GM21619 (cell line): ENCODE measurements around the gene PTPMT1.
A peak's percentile ranks its signal among the peaks of the same experiment; 100 is the strongest.
"Not testable (repeated sequence)": the region's sequence is repeated elsewhere in the genome, so short reads cannot be mapped to it uniquely, and the experiment has no call there.

Experiments used
- ATAC-seq: cut with Tn5 transposase; IDR thresholded peaks from one replicate; pipeline ENCODE4 v1.9.1; 2021; ENCODE audit not compliant: unreplicated experiment

PTPMT1 gene

GRCh38 chr11:47545298-47545697, 20.1 kb upstream of the PTPMT1 start:
- no peak for ATAC-seq

- ATAC-seq: not testable (repeated sequence)
These were observed 19.1 kb upstream of the PTPMT1 start for GRCh38 chr11:47546274-47546673.

GRCh38 chr11:47550288-47551047, 14.9 kb upstream of the PTPMT1 start:
- ATAC-seq: no peak

- ATAC-seq: no peak
These were observed 14.3 kb upstream of the PTPMT1 start for GRCh38 chr11:47551086-47551485.

DNA sequence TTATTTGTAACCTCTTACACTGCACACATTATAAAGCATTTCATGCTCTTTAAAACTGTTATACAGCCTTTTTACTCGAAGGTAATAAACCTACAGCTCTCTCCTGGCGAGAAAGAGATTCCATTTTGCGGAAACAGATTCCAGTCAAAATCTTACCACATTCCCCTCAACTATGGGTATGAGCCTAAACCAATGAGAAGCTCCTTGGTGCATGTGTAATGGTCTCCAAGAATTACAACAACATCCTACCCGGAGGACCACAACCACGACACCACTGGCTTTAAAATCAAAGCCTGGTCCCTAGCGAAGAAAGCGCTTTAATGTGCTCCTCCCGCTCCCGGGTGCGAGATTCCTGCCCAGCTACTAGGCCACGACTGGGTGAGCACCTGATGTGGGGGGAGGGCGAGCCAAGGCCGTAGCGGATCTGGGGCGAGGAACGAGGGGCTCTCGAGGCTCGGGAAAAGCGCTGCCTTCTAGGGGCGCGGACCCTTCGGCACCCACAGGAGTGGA, 13.3 kb upstream of the PTPMT1 start:
- ATAC-seq: peak; percentile 4

GRCh38 chr11:47552566-47553405, 12.6 kb upstream of the PTPMT1 start, which contains the start of gene CELF1:
CELF1 (minus strand) TSS chr11:47553132; CDS start chr11:47499523, 53,609 bp downstream.
- peak; percentile 85 for ATAC-seq

DNA sequence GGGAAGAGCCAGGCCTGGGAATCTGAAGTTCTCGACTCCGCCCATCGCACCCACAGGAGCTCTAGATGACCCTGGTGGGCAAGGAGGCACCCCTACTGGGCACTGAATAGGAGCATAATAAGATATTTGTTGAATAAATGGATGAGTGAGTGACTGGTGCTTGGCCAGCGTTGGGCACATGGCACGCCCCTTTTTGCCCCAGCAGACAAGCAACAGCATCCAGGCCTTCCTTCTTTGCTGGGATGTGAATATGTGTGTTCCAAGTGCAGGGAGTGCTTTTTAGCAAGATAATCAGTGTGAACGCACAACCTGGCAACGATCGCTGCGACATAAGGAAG, 12.0 kb upstream of the PTPMT1 start:
- ATAC-seq: peak; percentile 22

- not testable (repeated sequence) for ATAC-seq
These were observed 8.4 kb upstream of the PTPMT1 start for GRCh38 chr11:47557004-47557403.

DNA sequence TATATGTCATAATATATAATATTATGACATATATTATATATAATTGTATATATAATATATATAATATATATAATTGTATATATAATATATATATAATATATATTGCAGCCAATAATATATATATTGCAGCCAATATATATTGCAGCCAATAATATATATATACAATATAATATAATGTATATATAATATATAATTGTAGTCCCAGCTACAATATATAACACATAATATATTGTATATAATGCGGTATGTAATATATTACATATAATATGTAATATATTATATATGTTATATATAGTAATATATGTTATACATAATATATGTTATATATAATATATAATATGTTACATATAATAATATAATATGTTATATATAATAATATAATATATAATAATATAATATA, 6.7 kb upstream of the PTPMT1 start:
- no peak for ATAC-seq

DNA sequence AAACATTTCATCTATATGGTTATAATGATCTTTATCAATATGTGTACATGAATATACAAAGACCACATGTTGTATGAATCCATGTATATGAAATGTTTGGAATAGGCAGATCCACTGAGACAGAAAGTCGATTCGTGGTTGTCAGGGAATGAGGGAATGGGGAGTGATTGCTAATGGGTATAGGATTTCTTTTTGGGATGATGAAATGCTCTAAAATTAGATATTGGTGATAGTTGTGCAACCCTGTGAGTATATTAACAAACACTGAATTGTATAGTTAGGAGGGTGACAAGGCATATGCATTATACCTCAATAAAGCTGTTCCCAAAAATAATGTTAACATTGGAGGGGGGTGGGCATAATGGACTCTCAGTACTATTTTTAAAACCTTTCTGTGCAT, 5.0 kb upstream of the PTPMT1 start:
- no peak for ATAC-seq

DNA sequence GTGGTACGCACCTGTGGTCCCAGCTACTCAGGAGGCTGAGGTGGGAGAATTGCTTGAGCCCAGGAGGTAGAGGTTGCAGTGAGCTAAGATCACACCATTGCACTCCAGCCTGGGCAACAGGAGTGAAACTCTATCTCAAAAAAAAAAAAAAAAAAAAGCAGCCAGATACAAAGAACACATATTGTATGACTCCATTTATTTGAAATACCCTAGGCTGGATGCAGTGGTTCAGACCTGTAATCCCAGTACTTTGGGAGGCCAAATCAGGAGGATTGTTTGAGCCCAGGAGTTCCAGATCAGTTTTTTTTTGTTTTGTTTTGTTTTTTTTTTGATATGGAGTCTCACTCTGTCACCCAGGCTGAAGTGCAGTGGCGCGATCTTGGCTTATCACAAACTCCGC, 3.0 kb upstream of the PTPMT1 start:
- not testable (repeated sequence) for ATAC-seq

GRCh38 chr11:47564366-47564765, 1.0 kb upstream of the PTPMT1 start:
- ATAC-seq: not testable (repeated sequence)

DNA sequence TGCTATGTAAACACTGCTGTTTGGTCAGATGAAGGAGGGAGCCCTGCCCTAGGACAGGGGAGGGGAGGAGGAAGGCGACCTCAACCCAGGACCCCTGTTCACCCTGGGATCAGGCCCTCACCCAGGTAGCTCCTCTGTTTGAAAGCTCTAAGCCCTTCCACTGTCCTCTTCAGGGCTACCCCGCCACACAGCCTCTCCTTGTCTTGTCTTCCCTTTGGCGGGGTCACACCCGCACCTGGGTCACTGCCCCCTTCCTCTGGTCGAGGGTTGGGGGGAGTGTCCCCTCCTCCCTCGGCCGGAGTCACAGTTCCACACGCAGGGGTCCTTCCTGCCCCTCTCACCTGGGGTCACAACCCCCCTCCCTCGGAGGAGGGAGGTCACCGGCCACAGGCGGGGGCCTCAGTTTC, 463 bp upstream of the PTPMT1 start:
- ATAC-seq: no peak

- ATAC-seq: no peak
These were observed 825 bp downstream of the PTPMT1 start for GRCh38 chr11:47566149-47566698.

DNA sequence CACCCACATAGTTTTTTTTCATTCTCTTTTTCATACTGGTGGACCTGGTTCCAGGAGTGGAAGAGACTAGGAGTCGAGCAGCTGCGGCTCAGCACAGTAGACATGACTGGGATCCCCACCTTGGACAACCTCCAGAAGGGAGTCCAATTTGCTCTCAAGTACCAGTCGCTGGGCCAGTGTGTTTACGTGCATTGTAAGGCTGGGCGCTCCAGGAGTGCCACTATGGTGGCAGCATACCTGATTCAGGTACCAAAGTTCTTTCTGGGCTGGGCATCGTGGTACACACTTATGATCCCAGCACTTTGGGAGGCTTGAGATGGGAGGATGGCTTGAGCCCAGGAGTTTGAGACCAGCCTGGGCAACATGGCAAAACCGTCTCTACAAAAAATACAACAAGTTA, 4.2 kb downstream of the PTPMT1 start:
- no peak for ATAC-seq

- no peak for ATAC-seq
These were observed 5.4 kb downstream of the PTPMT1 start for GRCh38 chr11:47570651-47571356.

GRCh38 chr11:47571357-47571729, 5.9 kb downstream of the PTPMT1 start:
- no peak for ATAC-seq

DNA sequence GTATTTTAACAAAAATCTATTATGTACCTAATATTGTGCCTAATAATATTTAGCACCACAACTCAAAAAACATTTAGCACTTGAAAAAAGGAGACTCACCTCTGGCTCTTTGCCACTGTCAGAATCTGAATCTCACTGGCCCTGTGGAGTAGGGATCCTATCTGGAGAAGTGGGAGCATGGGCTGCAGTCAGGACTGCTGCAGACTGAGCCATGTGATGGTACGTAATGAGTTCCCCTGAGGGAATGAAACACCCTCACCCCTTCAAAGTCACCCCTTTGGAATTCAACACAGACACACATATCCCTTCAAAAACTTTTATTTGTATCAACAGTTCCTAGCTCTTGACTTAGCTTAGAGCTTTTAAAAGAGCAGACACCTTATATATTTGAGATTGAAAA, 6.5 kb downstream of the PTPMT1 start:
- ATAC-seq: no peak

DNA sequence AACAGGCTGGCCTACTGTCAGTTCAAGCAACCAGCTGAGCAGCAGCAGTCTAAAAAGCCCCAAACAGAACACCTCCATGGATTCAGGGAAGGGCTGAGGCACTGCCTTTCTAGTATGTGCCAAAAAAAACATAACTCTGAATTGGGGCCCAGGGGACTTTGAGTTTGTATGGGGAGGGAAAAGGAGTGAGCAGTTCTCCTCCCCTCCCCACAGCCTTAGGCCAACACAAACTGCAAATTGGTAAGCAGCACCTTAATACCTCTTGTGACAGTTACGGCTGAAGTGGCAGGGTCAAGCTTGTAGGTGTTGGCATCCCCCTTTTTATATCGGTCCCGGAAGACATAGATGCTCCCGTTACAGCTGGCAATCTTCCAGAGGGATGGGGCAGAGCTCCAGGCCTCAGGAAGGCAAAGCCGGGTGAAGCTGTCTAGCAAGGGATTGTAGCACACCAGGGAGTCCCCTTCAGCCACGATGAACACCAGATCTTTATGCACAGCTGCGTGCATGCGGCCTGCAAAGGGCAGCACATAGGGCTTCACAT, 7.4 kb downstream of the PTPMT1 start:
- ATAC-seq: no peak

DNA sequence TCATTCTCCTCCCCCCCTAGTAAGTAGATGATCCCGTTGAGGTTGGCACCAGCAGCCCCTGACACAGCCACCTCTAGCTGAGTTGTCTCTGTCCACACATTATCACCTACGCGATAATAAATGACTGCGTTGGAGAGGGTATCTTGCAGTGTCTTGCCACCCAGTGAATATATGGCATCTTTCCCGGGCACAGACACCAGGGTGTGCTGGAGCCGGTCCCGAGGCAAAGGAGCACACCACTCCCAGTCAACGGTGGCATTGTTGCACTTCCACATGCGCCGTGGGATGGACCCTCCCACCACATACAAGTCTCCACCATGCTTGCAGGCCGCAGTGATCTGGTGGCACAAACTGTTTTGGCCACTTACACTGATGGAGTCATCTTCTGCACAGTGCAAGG, 7.9 kb downstream of the PTPMT1 start:
- ATAC-seq: no peak
